ENCODE measurements around the gene KRTAP2-2. TPM values are rescaled to one million over a fixed set of nuclear protein-coding genes. Genes with fewer than 3 reads are reported as not detected.
"Not testable (repeated sequence)": the region's sequence is repeated elsewhere in the genome, so short reads cannot be mapped to it uniquely, and the experiment has no call there.

KRTAP2-2 gene
- total RNA-seq, 1 donor = not detected

DNA sequence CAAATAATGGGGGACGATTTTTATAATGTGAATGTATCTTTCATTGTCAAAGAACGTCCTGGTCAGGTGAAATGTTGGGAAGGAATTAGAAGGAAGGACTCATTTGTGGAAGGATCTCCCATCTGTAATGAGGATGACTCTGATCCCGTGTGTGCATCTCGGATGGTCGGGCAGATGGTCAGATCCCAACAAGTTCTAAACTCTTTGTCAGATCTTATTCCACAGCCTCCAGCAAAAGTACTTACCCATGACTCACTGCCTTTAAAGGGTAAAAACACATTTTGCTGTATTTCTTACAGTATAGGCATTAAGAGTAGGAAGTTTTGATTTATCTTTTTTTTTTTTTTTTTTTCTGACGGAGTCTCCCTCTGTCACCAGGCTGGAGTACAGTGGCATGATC, 43.5 kb upstream of the KRTAP2-2 start:
- Histone ChIP-seq H3K4me3 (ENCODE audit: insufficient read depth, low read length) (no peak overlapping the region), H3K27me3 (ENCODE audit: insufficient read depth, low read length) (no peaks in the 10 kb centered on the region), H2AFZ (ENCODE audit: low read length) (peak overlapping the region; percentile 76), H3K79me2 (ENCODE audit: insufficient read depth, low read length) (no peaks in the 10 kb centered on the region), H3K9me3 (ENCODE audit: low read depth, low read length) (no peaks in the 10 kb centered on the region), H3K27ac (ENCODE audit: low read depth, low read length) (peak overlapping the region; percentile 59), H3K4me2 (ENCODE audit: insufficient read depth, low read length) (peak overlapping the region; percentile 20), H3K36me3 (ENCODE audit: insufficient read depth, low read length) (no peaks in the 10 kb centered on the region), H4K20me1 (ENCODE audit: insufficient read depth, low read length) (no peaks in the 10 kb centered on the region), H3K4me1 (ENCODE audit: insufficient read depth, low read length) (peaks cover 29% of the 10 kb centered on the region)
- peak; percentile 58 for DNase-seq (ENCODE audit: insufficient read length, low spot score, missing footprints)
- TF ChIP-seq, protein P1, sequence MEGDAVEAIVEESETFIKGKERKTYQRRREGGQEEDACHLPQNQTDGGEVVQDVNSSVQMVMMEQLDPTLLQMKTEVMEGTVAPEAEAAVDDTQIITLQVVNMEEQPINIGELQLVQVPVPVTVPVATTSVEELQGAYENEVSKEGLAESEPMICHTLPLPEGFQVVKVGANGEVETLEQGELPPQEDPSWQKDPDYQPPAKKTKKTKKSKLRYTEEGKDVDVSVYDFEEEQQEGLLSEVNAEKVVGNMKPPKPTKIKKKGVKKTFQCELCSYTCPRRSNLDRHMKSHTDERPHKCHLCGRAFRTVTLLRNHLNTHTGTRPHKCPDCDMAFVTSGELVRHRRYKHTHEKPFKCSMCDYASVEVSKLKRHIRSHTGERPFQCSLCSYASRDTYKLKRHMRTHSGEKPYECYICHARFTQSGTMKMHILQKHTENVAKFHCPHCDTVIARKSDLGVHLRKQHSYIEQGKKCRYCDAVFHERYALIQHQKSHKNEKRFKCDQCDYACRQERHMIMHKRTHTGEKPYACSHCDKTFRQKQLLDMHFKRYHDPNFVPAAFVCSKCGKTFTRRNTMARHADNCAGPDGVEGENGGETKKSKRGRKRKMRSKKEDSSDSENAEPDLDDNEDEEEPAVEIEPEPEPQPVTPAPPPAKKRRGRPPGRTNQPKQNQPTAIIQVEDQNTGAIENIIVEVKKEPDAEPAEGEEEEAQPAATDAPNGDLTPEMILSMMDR (IDR thresholded peaks at IDR 0.05; ENCODE audit: extremely low read depth, low read depth, low read length) = no peak

DNA sequence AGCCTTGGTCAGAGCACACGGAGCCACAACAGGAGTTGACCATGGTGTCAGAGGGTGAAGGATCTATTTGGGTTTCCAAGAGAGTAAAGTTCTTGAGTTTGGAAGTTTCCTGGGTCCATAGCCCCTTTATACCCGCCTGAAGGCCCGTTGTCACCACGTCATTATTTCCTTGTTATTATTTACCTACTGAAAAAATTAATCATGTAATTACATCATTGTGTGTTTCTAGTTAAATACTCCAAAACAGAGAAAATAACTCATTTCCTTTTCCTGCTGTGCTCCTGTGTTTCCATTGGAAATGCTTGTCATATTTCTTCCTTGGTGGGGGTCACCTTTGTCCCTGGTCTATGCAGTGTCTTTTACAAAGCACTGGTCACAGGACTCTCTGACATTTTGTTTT, 43.0 kb upstream of the KRTAP2-2 start, which contains the start of gene KRTAP4-8:
KRTAP4-8 (minus strand) TSS at position 101 of the 400 bp plus-strand sequence; CDS start at position 43, 58 bp downstream.
- Histone ChIP-seq H2AFZ (ENCODE audit: low read length) (peak within 1 kb of the TSS; percentile 76), H3K4me1 (ENCODE audit: insufficient read depth, low read length) (peaks cover 29% of the 10 kb centered on the region), H3K4me3 (ENCODE audit: insufficient read depth, low read length) (no peak within 1 kb of the TSS), H3K27ac (ENCODE audit: low read depth, low read length) (peak within 1 kb of the TSS; percentile 59), H4K20me1 (ENCODE audit: insufficient read depth, low read length) (no peaks in the 10 kb centered on the region), H3K36me3 (ENCODE audit: insufficient read depth, low read length) (no peaks in the 10 kb centered on the region), H3K4me2 (ENCODE audit: insufficient read depth, low read length) (peak within 1 kb of the TSS; percentile 20), H3K27me3 (ENCODE audit: insufficient read depth, low read length) (no peaks in the 10 kb centered on the region), H3K9me3 (ENCODE audit: low read depth, low read length) (no peaks in the 10 kb centered on the region), H3K79me2 (ENCODE audit: insufficient read depth, low read length) (no peaks in the 10 kb centered on the region)
- no peak for DNase-seq (ENCODE audit: insufficient read length, low spot score, missing footprints)
- TF ChIP-seq, protein P1 (IDR thresholded peaks at IDR 0.05; ENCODE audit: extremely low read depth, low read depth, low read length) = no peak

DNA sequence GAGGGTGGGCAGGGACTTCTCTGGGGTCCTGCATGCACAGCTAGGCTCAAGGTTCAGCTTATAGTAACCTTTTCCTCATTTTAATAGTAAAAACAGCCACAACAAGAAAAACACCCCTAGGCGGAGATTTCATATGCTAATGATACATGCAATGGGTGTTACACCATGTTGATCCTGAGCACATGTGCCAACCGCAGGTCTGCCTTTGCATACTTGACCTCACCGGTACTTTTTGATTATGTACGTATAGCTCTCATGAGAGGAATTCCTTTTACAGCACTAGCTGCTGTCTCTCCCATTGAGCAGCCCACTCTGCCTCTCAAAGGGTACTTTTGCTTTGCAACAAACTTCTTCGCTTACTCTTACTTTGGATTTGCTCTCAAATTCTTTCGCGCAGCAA, 41.0 kb upstream of the KRTAP2-2 start:
- peaks cover 23% of the 10 kb centered on the region for H3K4me1 ChIP-seq (ENCODE audit: insufficient read depth, low read length)
- no peaks in the 10 kb centered on the region for H4K20me1 ChIP-seq (ENCODE audit: insufficient read depth, low read length)
- H3K4me2 ChIP-seq (ENCODE audit: insufficient read depth, low read length) = no peak overlapping the region
- no peak overlapping the region for H3K4me3 ChIP-seq (ENCODE audit: insufficient read depth, low read length)
- no peaks in the 10 kb centered on the region for H3K27me3 ChIP-seq (ENCODE audit: insufficient read depth, low read length)
- H3K79me2 ChIP-seq (ENCODE audit: insufficient read depth, low read length) = no peaks in the 10 kb centered on the region
- TF ChIP-seq, protein P1 (IDR thresholded peaks at IDR 0.05; ENCODE audit: extremely low read depth, low read depth, low read length) = no peak
- H3K9me3 ChIP-seq (ENCODE audit: low read depth, low read length) = no peaks in the 10 kb centered on the region
- no peak for DNase-seq (ENCODE audit: insufficient read length, low spot score, missing footprints)
- H3K36me3 ChIP-seq (ENCODE audit: insufficient read depth, low read length) = no peaks in the 10 kb centered on the region
- no peak overlapping the region for H3K27ac ChIP-seq (ENCODE audit: low read depth, low read length)
- no peak overlapping the region for H2AFZ ChIP-seq (ENCODE audit: low read length)

DNA sequence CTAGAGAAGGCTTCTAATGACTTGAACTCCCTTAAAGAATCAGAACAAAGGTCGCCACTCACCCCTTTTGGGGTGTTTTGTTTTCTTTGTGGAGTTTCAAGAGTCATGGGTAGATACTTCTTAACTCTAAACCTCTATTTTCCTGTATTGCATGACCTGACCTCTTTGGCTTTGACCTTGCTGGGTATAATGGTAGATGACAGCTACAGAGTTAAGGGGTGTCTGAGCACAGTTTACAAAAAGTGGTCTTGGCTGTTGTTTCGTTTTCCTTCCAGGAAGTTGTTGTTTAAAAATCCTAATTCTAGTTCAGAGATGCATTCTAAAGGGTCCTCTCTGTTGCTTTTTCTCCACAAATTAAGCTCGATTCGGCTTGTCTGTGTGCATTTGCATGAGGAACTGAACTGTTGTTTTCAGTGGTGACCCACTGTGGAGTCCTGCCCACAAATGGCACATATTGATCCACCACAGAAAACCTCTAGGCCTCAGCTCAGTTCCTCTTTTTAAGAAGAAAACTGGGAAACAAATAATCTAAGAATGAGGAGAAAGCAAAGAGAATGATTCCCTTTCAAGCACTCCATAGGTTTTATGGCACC, 33.8 kb upstream of the KRTAP2-2 start:
- not testable (repeated sequence) for H3K4me3 ChIP-seq (ENCODE audit: insufficient read depth, low read length); H4K20me1 ChIP-seq (ENCODE audit: insufficient read depth, low read length); H3K4me2 ChIP-seq (ENCODE audit: insufficient read depth, low read length); H3K79me2 ChIP-seq (ENCODE audit: insufficient read depth, low read length); DNase-seq (ENCODE audit: insufficient read length, low spot score, missing footprints); H3K9me3 ChIP-seq (ENCODE audit: low read depth, low read length); H3K27me3 ChIP-seq (ENCODE audit: insufficient read depth, low read length); H3K4me1 ChIP-seq (ENCODE audit: insufficient read depth, low read length); H3K36me3 ChIP-seq (ENCODE audit: insufficient read depth, low read length); H2AFZ ChIP-seq (ENCODE audit: low read length); H3K27ac ChIP-seq (ENCODE audit: low read depth, low read length)

DNA sequence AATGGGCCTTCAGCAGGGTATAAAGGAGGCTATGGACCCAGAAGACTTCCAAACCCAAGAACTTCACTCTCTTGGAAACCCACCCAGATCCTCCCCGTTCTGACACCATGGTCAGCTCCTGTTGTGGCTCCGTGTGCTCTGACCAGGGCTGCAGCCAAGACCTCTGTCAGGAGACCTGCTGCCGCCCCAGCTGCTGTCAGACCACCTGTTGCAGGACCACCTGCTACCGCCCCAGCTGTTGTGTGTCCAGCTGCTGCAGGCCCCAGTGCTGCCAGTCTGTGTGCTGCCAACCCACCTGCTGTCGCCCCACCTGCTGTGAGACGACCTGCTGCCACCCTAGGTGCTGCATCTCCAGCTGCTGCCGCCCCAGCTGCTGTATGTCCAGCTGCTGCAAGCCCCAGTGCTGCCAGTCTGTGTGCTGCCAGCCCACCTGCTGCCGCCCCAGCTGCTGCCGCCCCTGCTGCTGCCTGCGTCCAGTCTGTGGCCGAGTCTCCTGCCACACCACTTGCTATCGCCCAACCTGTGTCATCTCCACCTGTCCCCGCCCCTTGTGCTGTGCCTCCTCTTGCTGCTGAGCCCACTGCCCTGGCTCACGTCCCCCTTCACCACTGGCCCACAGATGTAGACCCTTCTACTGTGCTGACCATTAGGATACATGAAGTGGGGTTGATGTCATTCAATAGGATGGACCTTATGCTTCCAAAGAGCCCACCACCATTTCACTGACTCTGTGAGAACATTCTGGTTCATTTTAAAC, 29.2 kb upstream of the KRTAP2-2 start, which contains the start of gene KRTAP4-7:
KRTAP4-7 (plus strand) TSS at position 51 of the 757 bp plus-strand sequence; CDS start at position 108, 57 bp downstream.
- H2AFZ ChIP-seq (ENCODE audit: low read length); H3K4me3 ChIP-seq (ENCODE audit: insufficient read depth, low read length); H3K9me3 ChIP-seq (ENCODE audit: low read depth, low read length); H3K27me3 ChIP-seq (ENCODE audit: insufficient read depth, low read length); DNase-seq (ENCODE audit: insufficient read length, low spot score, missing footprints); H3K36me3 ChIP-seq (ENCODE audit: insufficient read depth, low read length); H4K20me1 ChIP-seq (ENCODE audit: insufficient read depth, low read length); H3K79me2 ChIP-seq (ENCODE audit: insufficient read depth, low read length): not testable (repeated sequence)
- peak within 1 kb of the TSS; percentile 32 for H3K4me2 ChIP-seq (ENCODE audit: insufficient read depth, low read length)
- H3K27ac ChIP-seq (ENCODE audit: low read depth, low read length) = peak within 1 kb of the TSS; percentile 23
- H3K4me1 ChIP-seq (ENCODE audit: insufficient read depth, low read length) = peaks cover 11% of the 10 kb centered on the region

DNA sequence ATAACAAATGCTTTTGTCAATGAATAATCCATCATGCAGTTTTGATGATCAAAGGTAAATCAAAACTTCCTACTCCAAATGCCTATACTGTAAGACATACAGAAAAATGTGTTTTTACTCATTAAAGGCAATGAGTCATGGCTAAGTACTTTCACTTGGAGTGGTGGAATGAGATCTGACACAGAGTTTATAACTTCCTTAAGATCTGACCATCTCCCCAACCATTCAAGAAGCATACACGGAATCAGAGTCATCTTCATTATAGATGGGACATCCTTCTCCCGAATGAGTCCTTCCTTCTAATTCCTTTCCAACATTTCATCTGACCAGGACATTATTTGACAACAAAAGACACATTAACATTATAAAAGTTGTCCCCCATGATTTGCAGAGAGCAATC, 28.4 kb upstream of the KRTAP2-2 start:
- Histone ChIP-seq H3K27ac (ENCODE audit: low read depth, low read length) (peak overlapping the region; percentile 23), H3K4me2 (ENCODE audit: insufficient read depth, low read length) (peak overlapping the region; percentile 32), H3K4me1 (ENCODE audit: insufficient read depth, low read length) (peaks cover 11% of the 10 kb centered on the region)
- not testable (repeated sequence) for H3K36me3 ChIP-seq (ENCODE audit: insufficient read depth, low read length); H4K20me1 ChIP-seq (ENCODE audit: insufficient read depth, low read length); H2AFZ ChIP-seq (ENCODE audit: low read length); H3K4me3 ChIP-seq (ENCODE audit: insufficient read depth, low read length); DNase-seq (ENCODE audit: insufficient read length, low spot score, missing footprints); H3K9me3 ChIP-seq (ENCODE audit: low read depth, low read length); H3K79me2 ChIP-seq (ENCODE audit: insufficient read depth, low read length); H3K27me3 ChIP-seq (ENCODE audit: insufficient read depth, low read length)
